Vagina (tissue), 2 donors: ENCODE data around the gene PARP2.

Experiments
- POLR2A ChIP-seq, 2 donors: fragments of 450-650 bp; IDR thresholded peaks; one replicate each; pipeline ENCODE4 v1.6.1; 2017; ENCODE audit warnings: antibody characterized with exemption in 2 of 2, mild to moderate bottlenecking in 2 of 2, moderate library complexity in 2 of 2
- POLR2AphosphoS5 ChIP-seq, 2 donors: sonication (generic); formaldehyde crosslinking; IDR thresholded peaks; one replicate each; pipeline ENCODE4 v1.9.0; 2017; ENCODE audit warnings: antibody characterized with exemption in 2 of 2, mild to moderate bottlenecking in 2 of 2, low read depth in 1 of 2; ENCODE audit not compliant: insufficient read depth in 1 of 2
- TF ChIP-seq, protein P1 (sequence below), 3 experiments: fragments of 450-650 bp in 2 of 3; fragments of 200-600 bp in 1 of 3; sonication (generic) in 1 of 3; IDR thresholded peaks; one replicate each; pipeline ENCODE4 v1.5.1; 2017 to 2019; ENCODE audit warnings: antibody characterized with exemption in 3 of 3, mild to moderate bottlenecking in 2 of 3, moderate library complexity in 2 of 3

GRCh38 chr14:20314026-20314425 is 29.4 kb upstream of the PARP2 start:
- TF ChIP-seq, protein P1, sequence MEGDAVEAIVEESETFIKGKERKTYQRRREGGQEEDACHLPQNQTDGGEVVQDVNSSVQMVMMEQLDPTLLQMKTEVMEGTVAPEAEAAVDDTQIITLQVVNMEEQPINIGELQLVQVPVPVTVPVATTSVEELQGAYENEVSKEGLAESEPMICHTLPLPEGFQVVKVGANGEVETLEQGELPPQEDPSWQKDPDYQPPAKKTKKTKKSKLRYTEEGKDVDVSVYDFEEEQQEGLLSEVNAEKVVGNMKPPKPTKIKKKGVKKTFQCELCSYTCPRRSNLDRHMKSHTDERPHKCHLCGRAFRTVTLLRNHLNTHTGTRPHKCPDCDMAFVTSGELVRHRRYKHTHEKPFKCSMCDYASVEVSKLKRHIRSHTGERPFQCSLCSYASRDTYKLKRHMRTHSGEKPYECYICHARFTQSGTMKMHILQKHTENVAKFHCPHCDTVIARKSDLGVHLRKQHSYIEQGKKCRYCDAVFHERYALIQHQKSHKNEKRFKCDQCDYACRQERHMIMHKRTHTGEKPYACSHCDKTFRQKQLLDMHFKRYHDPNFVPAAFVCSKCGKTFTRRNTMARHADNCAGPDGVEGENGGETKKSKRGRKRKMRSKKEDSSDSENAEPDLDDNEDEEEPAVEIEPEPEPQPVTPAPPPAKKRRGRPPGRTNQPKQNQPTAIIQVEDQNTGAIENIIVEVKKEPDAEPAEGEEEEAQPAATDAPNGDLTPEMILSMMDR (IDR thresholded peaks at IDR 0.05), result no peak
- TF ChIP-seq POLR2A (IDR thresholded peaks at IDR 0.05) (no peak), POLR2AphosphoS5 (IDR thresholded peaks at IDR 0.05; ENCODE audit: insufficient read depth in 1 of 2, low read depth in 1 of 2) (no peak)
